ENCODE results near the gene TFDP2. TPM values are rescaled to one million over a fixed set of nuclear protein-coding genes. Genes with fewer than 3 reads are reported as not detected.
"Not testable (repeated sequence)": the region's sequence is repeated elsewhere in the genome, so short reads cannot be mapped to it uniquely, and the experiment has no call there.

TFDP2 gene
- total and polyA plus RNA-seq, 2 donors: 19.1 to 76.6 TPM

DNA sequence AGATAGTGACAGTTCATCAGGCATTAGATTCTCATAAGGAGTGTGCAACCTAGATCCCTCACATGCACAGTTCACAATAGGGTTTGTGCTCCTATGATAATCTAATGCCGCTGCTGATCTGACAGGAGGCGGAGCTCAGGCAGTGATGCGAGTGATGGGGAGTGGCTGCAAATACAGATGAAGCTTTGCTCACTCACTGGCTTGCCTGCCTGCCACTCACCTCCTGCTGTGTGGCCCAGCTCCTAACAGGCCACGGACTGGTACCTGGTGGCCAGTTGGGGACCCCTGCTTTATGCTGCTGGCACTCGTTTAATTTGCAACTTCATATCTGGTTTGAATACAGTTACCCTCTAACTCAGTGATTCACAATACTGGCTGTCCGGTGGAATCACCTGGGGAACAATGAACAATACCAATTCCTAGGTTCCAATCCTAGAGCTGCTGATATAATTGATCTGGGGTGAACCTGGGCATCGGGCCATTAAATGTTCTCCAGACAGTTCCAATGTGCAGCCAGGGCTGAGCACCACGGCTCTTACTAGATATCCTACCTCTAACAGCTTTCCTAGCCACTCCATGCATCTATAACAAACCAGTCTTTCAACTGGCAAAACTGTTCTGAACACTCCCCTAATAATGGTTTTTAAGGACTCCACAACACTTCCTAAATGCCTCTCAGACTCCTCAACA, 141.5 kb downstream of the TFDP2 start:
- H3K36me3 ChIP-seq (ENCODE audit: insufficient read depth): no peaks in the 10 kb centered on the region
- H3K27ac ChIP-seq (ENCODE audit: low read depth): no peak overlapping the region
- no peak for DNase-seq (ENCODE audit: extremely low spot score)
- whole genome bisulfite sequencing: 93% methylated on average over 8 of the region's 8 CpGs
- H3K4me1 ChIP-seq (ENCODE audit: insufficient read depth): no peaks in the 10 kb centered on the region
- H3K4me3 ChIP-seq (ENCODE audit: low read depth, low read length): no peak overlapping the region

DNA sequence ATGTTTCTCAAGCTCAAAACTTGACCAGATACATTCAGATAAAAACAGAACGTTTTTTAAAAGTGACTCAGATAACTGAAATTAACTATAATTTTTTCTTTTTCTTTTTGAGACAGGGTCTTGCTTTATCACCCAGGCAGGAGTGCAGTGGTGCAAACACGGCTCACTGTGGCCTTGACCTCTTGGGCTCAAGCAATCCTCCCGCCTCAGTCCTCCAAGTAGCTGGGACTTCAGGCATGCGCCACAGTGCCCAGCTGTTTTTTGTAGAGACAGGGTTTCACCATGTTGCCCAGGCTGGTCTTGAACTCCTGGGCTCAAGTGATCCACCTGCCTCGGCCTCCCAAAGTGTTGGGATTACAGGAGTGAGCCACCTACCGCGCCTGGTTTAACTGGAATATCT, 144.4 kb downstream of the TFDP2 start:
- not testable (repeated sequence) for DNase-seq (ENCODE audit: extremely low spot score); H3K4me3 ChIP-seq (ENCODE audit: low read depth, low read length); H3K27ac ChIP-seq (ENCODE audit: low read depth); H3K36me3 ChIP-seq (ENCODE audit: insufficient read depth); H3K4me1 ChIP-seq (ENCODE audit: insufficient read depth)
- WGBS: 92% methylated on average over 7 of the region's 7 CpGs

- no peaks in the 10 kb centered on the region for H3K36me3 ChIP-seq (ENCODE audit: insufficient read depth)
- no peak overlapping the region for H3K4me3 ChIP-seq (ENCODE audit: low read depth, low read length)
- DNase-seq (ENCODE audit: extremely low spot score): no peak
Observed at GRCh38 chr3:142004025-142004424, 145.3 kb downstream of the TFDP2 start.

DNA sequence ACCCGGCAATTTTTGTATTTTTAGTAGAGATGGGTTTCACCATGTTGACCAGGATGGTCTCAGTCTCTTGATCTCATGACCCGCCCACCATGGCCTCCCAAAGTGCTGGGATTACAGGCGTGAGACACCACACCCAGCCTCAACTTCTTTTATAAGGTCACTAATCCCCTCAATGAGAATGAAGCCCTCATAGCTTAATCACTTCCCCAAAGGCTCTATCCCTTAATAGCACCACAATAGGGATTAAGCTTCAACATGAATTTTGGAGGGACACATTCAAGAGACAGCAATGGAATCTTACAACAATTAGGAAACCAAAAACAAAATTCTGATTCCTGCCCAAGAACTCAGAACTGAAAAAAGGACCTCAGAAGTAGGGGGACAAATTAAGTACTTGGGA, 146.1 kb downstream of the TFDP2 start:
- Histone ChIP-seq H3K27ac (ENCODE audit: low read depth) (no peak overlapping the region), H3K4me1 (ENCODE audit: insufficient read depth) (no peaks in the 10 kb centered on the region), H3K36me3 (ENCODE audit: insufficient read depth) (no peaks in the 10 kb centered on the region), H3K4me3 (ENCODE audit: low read depth, low read length) (no peak overlapping the region)
- WGBS: 98% methylated on average over 3 of the region's 3 CpGs
- DNase-seq (ENCODE audit: extremely low spot score): no peak

More at GRCh38 chr3:142004025-142004424, 145.3 kb downstream of the TFDP2 start:
- no peaks in the 10 kb centered on the region for H3K4me1 ChIP-seq (ENCODE audit: insufficient read depth)
- H3K27ac ChIP-seq (ENCODE audit: low read depth): no peak overlapping the region

- WGBS: 96% methylated on average over 2 of the region's 2 CpGs
- Histone ChIP-seq H3K27ac (ENCODE audit: low read depth) (no peak overlapping the region), H3K4me3 (ENCODE audit: low read depth, low read length) (no peak overlapping the region), H3K4me1 (ENCODE audit: insufficient read depth) (no peaks in the 10 kb centered on the region), H3K36me3 (ENCODE audit: insufficient read depth) (no peaks in the 10 kb centered on the region)
- no peak for DNase-seq (ENCODE audit: extremely low spot score)
Observed at GRCh38 chr3:142000325-142000870, 148.9 kb downstream of the TFDP2 start.

GRCh38 chr3:141998669-141999290, 150.6 kb downstream of the TFDP2 start:
- no peak overlapping the region for H3K27ac ChIP-seq (ENCODE audit: low read depth)
- WGBS: 64% methylated on average over 4 of the region's 4 CpGs
- no peak for DNase-seq (ENCODE audit: extremely low spot score)
- no peak overlapping the region for H3K4me3 ChIP-seq (ENCODE audit: low read depth, low read length)
- no peaks in the 10 kb centered on the region for H3K36me3 ChIP-seq (ENCODE audit: insufficient read depth)
- H3K4me1 ChIP-seq (ENCODE audit: insufficient read depth): no peaks in the 10 kb centered on the region

GRCh38 chr3:141996437-141996836, 152.9 kb downstream of the TFDP2 start:
- Histone ChIP-seq H3K27ac (ENCODE audit: low read depth) (no peak overlapping the region), H3K4me3 (ENCODE audit: low read depth, low read length) (no peak overlapping the region), H3K36me3 (ENCODE audit: insufficient read depth) (no peaks in the 10 kb centered on the region), H3K4me1 (ENCODE audit: insufficient read depth) (no peaks in the 10 kb centered on the region)
- DNase-seq (ENCODE audit: extremely low spot score): no peak

GRCh38 chr3:141994856-141995255, 154.5 kb downstream of the TFDP2 start:
- Histone ChIP-seq H3K4me3 (ENCODE audit: low read depth, low read length) (no peak overlapping the region), H3K27ac (ENCODE audit: low read depth) (no peak overlapping the region), H3K36me3 (ENCODE audit: insufficient read depth) (no peaks in the 10 kb centered on the region), H3K4me1 (ENCODE audit: insufficient read depth) (no peaks in the 10 kb centered on the region)
- no peak for DNase-seq (ENCODE audit: extremely low spot score)

GRCh38 chr3:141992512-141992911, 156.8 kb downstream of the TFDP2 start:
- Histone ChIP-seq H3K4me3 (ENCODE audit: low read depth, low read length) (no peak overlapping the region), H3K4me1 (ENCODE audit: insufficient read depth) (no peaks in the 10 kb centered on the region), H3K36me3 (ENCODE audit: insufficient read depth) (peaks cover 2% of the 10 kb centered on the region), H3K27ac (ENCODE audit: low read depth) (peak overlapping the region; percentile 10)
- DNase-seq (ENCODE audit: extremely low spot score): no peak
- 75% methylated on average over 2 of the region's 2 CpGs for WGBS

DNA sequence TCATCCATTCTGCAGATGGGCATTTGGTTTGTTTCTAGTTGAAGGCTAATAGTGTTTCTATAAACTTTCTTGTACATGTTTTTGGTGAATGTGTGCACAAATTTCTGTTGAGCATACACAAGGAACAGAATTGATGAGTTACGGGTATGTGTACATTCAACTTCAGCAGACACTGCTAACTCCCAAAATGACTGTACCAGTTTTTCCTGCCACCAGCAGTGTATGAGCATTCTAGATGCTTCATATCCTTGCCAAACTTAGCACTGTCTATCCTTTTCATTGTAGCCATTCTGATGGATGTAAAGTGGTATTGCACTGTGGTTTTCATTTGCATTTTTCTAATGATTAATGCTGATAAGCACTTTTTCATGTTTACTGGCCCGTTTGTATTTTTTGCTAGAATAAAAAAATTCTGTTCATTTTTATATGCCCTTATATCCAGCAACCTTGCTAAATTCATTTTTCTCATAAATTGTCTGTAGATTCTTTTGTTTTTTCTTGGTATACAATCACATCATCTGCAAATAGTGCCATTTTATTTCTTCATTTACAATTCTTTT, 162.7 kb downstream of the TFDP2 start:
- DNase-seq (ENCODE audit: extremely low spot score): no peak
- H3K4me3 ChIP-seq (ENCODE audit: low read depth, low read length): no peak overlapping the region
- no peak overlapping the region for H3K27ac ChIP-seq (ENCODE audit: low read depth)
- H3K36me3 ChIP-seq (ENCODE audit: insufficient read depth): peaks cover 2% of the 10 kb centered on the region
- WGBS: 81% methylated on average over 2 of the region's 2 CpGs
- H3K4me1 ChIP-seq (ENCODE audit: insufficient read depth): no peaks in the 10 kb centered on the region

DNA sequence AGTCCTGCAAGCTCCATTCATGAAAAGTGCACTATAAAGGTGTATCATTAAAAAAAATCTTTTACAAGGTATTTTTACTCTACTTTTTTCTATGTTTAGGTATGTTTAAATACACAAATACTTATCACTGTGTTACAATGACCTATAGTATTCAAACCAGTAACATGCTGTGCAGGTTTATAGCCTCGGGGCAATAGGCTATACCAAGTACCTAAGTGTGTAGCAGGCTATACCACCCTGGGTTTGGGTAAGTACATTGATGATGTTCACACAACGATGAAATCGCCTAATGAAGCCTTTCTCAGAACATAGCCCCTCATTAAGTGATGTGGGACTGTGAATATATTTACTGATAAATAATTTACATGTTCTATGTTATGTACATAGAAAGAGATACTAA, 168.3 kb downstream of the TFDP2 start:
- 89% methylated on average over 3 of the region's 3 CpGs for WGBS
- H3K27ac ChIP-seq (ENCODE audit: low read depth): no peak overlapping the region
- no peaks in the 10 kb centered on the region for H3K36me3 ChIP-seq (ENCODE audit: insufficient read depth)

GRCh38 chr3:141979050-141979671, 170.2 kb downstream of the TFDP2 start:
- Histone ChIP-seq H3K4me1 (ENCODE audit: insufficient read depth) (no peaks in the 10 kb centered on the region), H3K4me3 (ENCODE audit: low read depth, low read length) (no peak overlapping the region), H3K36me3 (ENCODE audit: insufficient read depth) (no peaks in the 10 kb centered on the region), H3K27ac (ENCODE audit: low read depth) (no peak overlapping the region)
- WGBS: 86% methylated on average over 5 of the region's 5 CpGs
- DNase-seq (ENCODE audit: extremely low spot score): no peak

More for the DNA sequence above, 168.3 kb downstream of the TFDP2 start:
- no peaks in the 10 kb centered on the region for H3K4me1 ChIP-seq (ENCODE audit: insufficient read depth)
- H3K4me3 ChIP-seq (ENCODE audit: low read depth, low read length): no peak overlapping the region
- DNase-seq (ENCODE audit: extremely low spot score): no peak

DNA sequence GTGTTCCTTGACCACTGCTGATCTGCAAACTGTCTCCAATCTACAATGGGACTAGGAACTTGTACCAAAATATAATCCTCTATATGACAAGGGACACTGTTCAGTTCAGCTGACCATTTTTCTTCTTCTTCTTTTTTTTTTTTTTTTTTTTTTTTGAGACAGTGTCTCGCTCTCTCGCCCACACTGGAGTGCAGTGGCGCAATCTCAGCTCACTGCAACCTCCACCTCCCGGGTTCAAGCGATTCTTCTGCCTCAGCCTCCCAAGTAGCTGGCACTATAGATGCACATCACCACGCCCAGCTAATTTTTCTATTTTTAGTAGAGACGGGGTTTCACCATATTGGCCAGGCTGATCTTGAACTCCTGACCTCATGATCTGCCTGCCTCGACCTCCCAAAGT, 174.6 kb downstream of the TFDP2 start:
- not testable (repeated sequence) for H3K4me1 ChIP-seq (ENCODE audit: insufficient read depth); H3K27ac ChIP-seq (ENCODE audit: low read depth); DNase-seq (ENCODE audit: extremely low spot score); H3K36me3 ChIP-seq (ENCODE audit: insufficient read depth); H3K4me3 ChIP-seq (ENCODE audit: low read depth, low read length)
- 98% methylated on average over 8 of the region's 8 CpGs for WGBS

DNA sequence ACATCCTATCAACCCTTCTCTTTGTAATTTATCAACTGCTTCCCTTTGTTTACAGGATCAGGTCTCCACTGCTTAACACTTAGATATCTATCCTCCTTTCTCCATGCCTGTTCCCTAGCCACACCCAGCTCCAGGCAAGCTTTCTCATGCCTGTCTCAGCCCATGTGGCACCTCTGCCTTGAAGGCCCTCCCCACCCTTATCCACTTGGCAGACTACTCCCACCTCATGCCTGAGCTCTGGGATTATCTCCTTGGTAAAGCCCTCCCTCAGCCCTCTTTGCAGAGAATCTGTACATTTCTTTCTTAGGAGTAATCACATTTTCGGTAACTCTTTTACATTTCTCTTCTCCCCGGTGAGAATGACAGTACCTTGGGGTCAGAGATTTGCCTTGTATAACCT, 176.9 kb downstream of the TFDP2 start:
- no peaks in the 10 kb centered on the region for H3K4me1 ChIP-seq (ENCODE audit: insufficient read depth)
- 83% methylated on average over 2 of the region's 2 CpGs for WGBS
- DNase-seq (ENCODE audit: extremely low spot score): no peak

More for the DNA sequence above, 176.9 kb downstream of the TFDP2 start:
- Histone ChIP-seq H3K27ac (ENCODE audit: low read depth) (no peak overlapping the region), H3K4me3 (ENCODE audit: low read depth, low read length) (no peak overlapping the region), H3K36me3 (ENCODE audit: insufficient read depth) (no peaks in the 10 kb centered on the region)

All from urinary bladder (tissue), 4 donors.